CD8-positive, alpha-beta memory T cell (primary cell): ENCODE results near the gene FES. TPM values are rescaled to one million over a fixed set of nuclear protein-coding genes. Genes with fewer than 3 reads are reported as not detected.
A peak's percentile ranks its signal among the peaks of the same experiment; 100 is the strongest.

Experiments
- CTCF ChIA-PET: fragments of 350-600 bp; sonication (Branson Sonifier 250); formaldehyde crosslinking; loops from one replicate; lab custom pipeline; 2021; ENCODE audit warnings: antibody characterized with exemption; lab: Charles Lee
- POLR2A ChIA-PET: fragments of 350-600 bp; sonication (Branson Sonifier 250); formaldehyde crosslinking; loops from one replicate; lab custom pipeline; 2021; ENCODE audit warnings: antibody characterized with exemption; lab: Charles Lee
- DNase-seq, 5 donors: peaks; one replicate each; pipeline versions ENCODE4 v3.0.0 to v3.0.0-alpha.2; 2020 to 2022; ENCODE audit warnings: mixed read lengths in 1 of 5
- H3K27ac ChIP-seq: one replicate; pipeline ENCODE4 v1.7.0; 2013; ENCODE audit warnings: low read depth, mild to moderate bottlenecking, low read length, moderate library complexity
- H3K27me3 ChIP-seq: 2 replicates; pipeline ENCODE4 v1.7.0; 2013; ENCODE audit warnings: low read length, mild to moderate bottlenecking; ENCODE audit not compliant: insufficient read depth, poor library complexity, severe bottlenecking
- H3K36me3 ChIP-seq: 2 replicates; pipeline ENCODE4 v1.7.0; 2013; ENCODE audit warnings: mild to moderate bottlenecking, low read length, moderate library complexity; ENCODE audit not compliant: insufficient read depth
- H3K4me1 ChIP-seq: 2 replicates; pipeline ENCODE4 v1.7.0; 2013; ENCODE audit warnings: mild to moderate bottlenecking, low read length, moderate library complexity; ENCODE audit not compliant: insufficient read depth
- H3K4me3 ChIP-seq: 2 replicates; pipeline ENCODE4 v1.7.0; 2013; ENCODE audit warnings: mild to moderate bottlenecking, low read length
- H3K9me3 ChIP-seq: 2 replicates; pipeline ENCODE4 v1.7.0; 2013; ENCODE audit warnings: mild to moderate bottlenecking, low read length
- H3K27ac Mint-ChIP-seq, 8 donors: one replicate each; pipeline ENCODE4 v1.8.0; 2020 to 2021; ENCODE audit warnings: mixed read lengths in 8 of 8, mild to moderate bottlenecking in 6 of 8, inconsistent platforms in 3 of 8, moderate library complexity in 3 of 8
- H3K27me3 Mint-ChIP-seq, 2 donors: one replicate each; pipeline ENCODE4 v1.8.0; 2020 to 2021; ENCODE audit warnings: mixed read lengths in 2 of 2, mild to moderate bottlenecking in 1 of 2, moderate library complexity in 1 of 2
- H3K36me3 Mint-ChIP-seq, 3 donors: one replicate each; pipeline ENCODE4 v1.8.0; 2020 to 2021; ENCODE audit warnings: mixed read lengths in 3 of 3, inconsistent platforms in 1 of 3, mild to moderate bottlenecking in 1 of 3
- H3K4me1 Mint-ChIP-seq, 3 donors: one replicate each; pipeline ENCODE4 v1.8.0; 2020 to 2021; ENCODE audit warnings: mixed read lengths in 3 of 3, inconsistent platforms in 1 of 3, mild to moderate bottlenecking in 1 of 3
- H3K4me3 Mint-ChIP-seq, 7 donors: one replicate each; pipeline ENCODE4 v1.8.0; 2020 to 2021; ENCODE audit warnings: mixed read lengths in 7 of 7, mild to moderate bottlenecking in 6 of 7, moderate library complexity in 4 of 7, inconsistent platforms in 2 of 7
- H3K9me3 Mint-ChIP-seq, 5 donors: one replicate each; pipeline ENCODE4 v1.8.0; 2020 to 2022; ENCODE audit warnings: mixed read lengths in 5 of 5, mild to moderate bottlenecking in 3 of 5, moderate library complexity in 2 of 5, inconsistent platforms in 1 of 5
- polyA plus RNA-seq: library from polyadenylated mRNA; unstranded; fragments of 300-500 nt; fragmentation: Illumina TruSeq; gene quantifications from one replicate; pipeline ENCODE4 v1.2.3, GENCODE V29; 2021
- total RNA-seq, 2 experiments: library from RNA; stranded (reverse); gene quantifications; one replicate each; pipeline ENCODE4 v1.2.3, GENCODE V29; 2021

Gene FES
- total and polyA plus RNA-seq, 3 experiments from 2014 or later: 0.28 to 2.6 (median 2.5) TPM

DNA sequence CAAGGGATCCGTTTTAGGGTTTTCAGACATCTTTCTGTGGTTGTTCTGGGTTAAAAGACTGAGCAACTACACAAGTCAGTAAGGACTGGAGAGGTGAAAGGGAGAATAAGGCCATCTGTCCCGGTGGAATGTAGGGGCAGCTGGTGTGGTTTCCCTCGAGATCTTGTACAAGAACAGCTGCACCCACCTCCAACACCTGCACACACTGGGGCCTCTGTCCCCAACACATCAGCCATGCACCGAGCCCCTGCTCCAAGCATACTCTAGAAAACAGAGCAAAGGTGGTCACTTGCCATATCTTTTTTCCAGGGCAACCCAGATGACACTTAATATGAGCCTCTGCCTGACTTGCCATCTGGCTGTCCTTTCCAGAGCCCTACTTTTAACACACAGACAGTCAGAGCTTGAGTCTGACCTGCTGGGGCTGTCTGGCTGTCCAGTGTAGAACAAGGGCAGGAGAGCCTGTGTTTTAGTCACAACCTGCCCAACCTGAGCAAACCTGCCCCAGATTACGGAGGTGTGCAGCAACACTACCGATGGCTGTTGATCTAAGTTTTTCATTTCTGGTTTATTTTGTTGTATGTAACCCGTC is 31.0 kb downstream of the FES start:
- Mint-ChIP-seq H3K27ac (peak overlapping the region in 3 of 8 donors; percentile 32 to 83 (median 75)), H3K36me3 (peaks cover 4 to 98% (median 21%) of the 10 kb centered on the region in 3 donors), H3K4me3 (no peak overlapping the region), H3K27me3 (peaks cover 0 to 4% of the 10 kb centered on the region in 2 donors), H3K9me3 (no peaks in the 10 kb centered on the region), H3K4me1 (no peaks in the 10 kb centered on the region)
- ChIA-PET CTCF (interaction anchor here (1.9 to 2.5 kb wide), 2 partner anchors 13 to 17 kb away, joined by 9 to 13 read pairs; partner anchors contain the start of genes HDDC3 and MAN2A2), POLR2A (interaction anchor here (1.3 to 2.0 kb wide), 2 partner anchors 15 to 16 kb away, joined by 4 read pairs; no protein-coding TSS in a partner anchor)
- no peak overlapping the region for H3K4me3 ChIP-seq
- DNase-seq: no peak
- H3K9me3 ChIP-seq: no peaks in the 10 kb centered on the region
- H3K4me1 ChIP-seq: no peaks in the 10 kb centered on the region
- no peaks in the 10 kb centered on the region for H3K27me3 ChIP-seq
- peaks cover 82% of the 10 kb centered on the region for H3K36me3 ChIP-seq
- H3K27ac ChIP-seq: peak overlapping the region; percentile 65

DNA sequence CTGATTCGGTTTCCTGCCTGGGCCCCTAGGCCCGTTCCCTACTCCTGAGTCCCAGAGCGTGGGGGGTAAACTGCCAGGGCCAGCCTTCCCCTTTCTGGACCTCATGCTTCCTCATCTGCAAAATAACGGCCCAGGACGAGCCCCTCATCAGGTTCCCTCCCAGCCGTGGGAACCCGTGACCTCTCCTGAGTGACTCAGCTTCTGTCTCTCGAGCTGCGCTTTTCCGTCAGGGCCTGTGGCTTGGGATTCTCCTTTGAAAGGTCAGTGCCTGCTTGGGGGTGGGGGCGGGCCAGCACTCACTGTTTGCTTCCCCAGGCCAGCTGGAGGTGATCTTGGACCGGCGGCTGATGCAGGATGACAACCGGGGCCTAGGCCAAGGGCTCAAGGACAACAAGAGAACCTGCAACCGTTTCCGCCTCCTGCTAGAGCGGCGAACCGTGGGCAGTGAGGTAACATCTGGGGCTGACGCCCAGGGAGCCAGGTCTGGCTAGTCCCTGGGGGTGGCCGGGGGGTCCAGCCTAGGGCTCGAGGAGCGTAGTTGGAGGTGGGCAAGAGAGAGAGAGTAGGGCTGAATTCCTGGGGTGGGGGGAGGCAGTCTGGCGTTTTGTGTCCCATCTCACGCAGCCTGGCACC is 31.6 kb downstream of the FES start:
- POLR2A ChIA-PET: interaction anchor here (2.0 kb wide), 1 partner anchor 16 kb away, joined by 4 read pairs; no protein-coding TSS in a partner anchor
- Mint-ChIP-seq H3K4me1 (no peaks in the 10 kb centered on the region), H3K27ac (peak overlapping the region in 2 of 8 donors; percentile 32 to 83), H3K9me3 (no peaks in the 10 kb centered on the region), H3K36me3 (peaks cover 4 to 98% (median 22%) of the 10 kb centered on the region in 3 donors), H3K4me3 (no peak overlapping the region), H3K27me3 (peaks cover 0 to 4% of the 10 kb centered on the region in 2 donors)
- H3K4me1 ChIP-seq: no peaks in the 10 kb centered on the region
- DNase-seq: no peak
- H3K27ac ChIP-seq: peak overlapping the region; percentile 65
- CTCF ChIA-PET: no interaction called here
- no peaks in the 10 kb centered on the region for H3K27me3 ChIP-seq
- H3K36me3 ChIP-seq: peaks cover 82% of the 10 kb centered on the region
- no peaks in the 10 kb centered on the region for H3K9me3 ChIP-seq
- H3K4me3 ChIP-seq: no peak overlapping the region

DNA sequence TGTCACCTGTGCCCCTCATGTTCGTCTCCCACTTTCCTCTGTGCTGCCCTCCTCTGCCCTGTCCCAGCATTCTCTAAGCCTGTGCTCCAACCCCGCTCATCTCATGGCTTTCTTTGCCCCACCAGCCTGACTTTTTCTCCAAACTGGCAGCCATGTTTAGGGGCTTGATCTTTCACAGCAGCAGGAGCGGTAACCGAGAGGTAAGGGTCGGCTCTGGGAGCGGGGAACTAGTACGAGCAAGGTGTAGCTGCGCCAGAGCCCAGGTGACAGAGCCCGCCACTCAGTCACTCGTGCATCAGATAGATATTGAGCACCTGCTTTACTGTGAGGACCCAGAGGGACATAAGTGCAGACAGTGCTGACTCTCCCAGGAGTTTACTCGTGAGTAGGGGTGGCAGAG is 32.2 kb downstream of the FES start:
- Histone ChIP-seq H3K36me3 (peaks cover 79% of the 10 kb centered on the region), H3K27ac (peak overlapping the region; percentile 43), H3K4me1 (no peaks in the 10 kb centered on the region), H3K27me3 (no peaks in the 10 kb centered on the region), H3K4me3 (no peak overlapping the region), H3K9me3 (no peaks in the 10 kb centered on the region)
- no peaks in the 10 kb centered on the region for H3K9me3 Mint-ChIP-seq
- CTCF ChIA-PET: no interaction called here
- POLR2A ChIA-PET: no interaction called here
- no peaks in the 10 kb centered on the region for H3K4me1 Mint-ChIP-seq
- H3K36me3 Mint-ChIP-seq: peaks cover 4 to 97% (median 26%) of the 10 kb centered on the region in 3 donors
- peaks cover 0 to 4% of the 10 kb centered on the region in 2 donors for H3K27me3 Mint-ChIP-seq
- no peak overlapping the region for H3K27ac Mint-ChIP-seq
- no peak for DNase-seq
- no peak overlapping the region for H3K4me3 Mint-ChIP-seq

DNA sequence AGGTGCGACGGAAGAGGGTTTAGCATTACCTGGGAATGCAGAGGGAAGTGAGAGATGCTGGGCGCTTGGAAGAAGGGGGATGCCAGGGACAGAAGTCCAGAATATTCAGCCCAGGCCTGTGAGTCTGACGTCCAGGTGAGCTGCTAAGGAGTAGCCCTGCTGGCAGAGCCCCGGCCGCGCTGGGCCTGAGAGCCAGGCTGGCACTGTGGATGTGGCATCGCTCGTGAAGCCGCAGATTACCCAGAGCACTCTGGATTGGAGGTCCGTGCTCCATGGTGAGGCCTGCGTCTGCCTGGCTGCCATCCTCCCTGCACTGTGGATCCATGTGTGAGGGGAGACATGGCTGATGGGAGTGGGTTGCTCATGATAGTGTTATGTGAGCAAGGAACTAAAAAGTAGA is 33.3 kb downstream of the FES start:
- POLR2A ChIA-PET: no interaction called here
- H3K4me3 Mint-ChIP-seq: no peak overlapping the region

DNA sequence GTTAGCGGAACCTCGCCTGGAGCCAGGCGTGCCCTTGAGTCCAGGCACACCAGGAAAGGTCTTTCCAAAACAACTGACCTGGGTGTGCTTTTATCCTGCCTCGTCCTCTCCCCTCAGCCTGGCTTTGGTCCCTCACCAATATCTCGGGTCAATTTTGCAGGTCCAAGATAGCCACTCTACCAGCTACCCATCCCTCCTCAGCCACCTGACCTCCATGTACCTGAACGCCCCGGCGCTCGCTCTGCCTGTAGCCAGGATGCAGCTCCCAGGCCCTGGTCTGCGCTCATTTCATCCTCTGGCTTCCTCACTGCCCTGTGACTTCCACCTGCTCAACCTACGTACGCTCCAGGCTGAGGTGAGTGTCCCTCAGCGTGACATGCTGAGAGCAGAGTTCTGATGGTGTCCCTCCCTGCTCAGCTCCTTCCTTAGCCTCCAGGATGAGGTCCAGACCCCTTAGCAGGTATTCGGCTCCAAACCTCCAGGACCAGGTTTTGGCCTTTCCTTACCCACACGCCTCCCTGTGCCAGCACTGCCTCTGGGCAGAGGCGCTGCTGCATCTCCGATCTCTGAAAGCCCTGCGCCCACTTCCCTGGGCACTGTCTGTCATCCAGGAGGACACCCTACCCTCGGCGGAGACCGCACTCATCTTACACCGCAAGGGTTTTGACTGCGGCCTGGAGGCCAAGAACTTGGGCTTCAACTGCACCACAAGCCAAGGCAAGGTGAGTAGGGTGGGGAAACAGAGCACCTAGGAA is 33.9 kb downstream of the FES start:
- Histone ChIP-seq H3K27me3 (no peaks in the 10 kb centered on the region), H3K27ac (no peak overlapping the region), H3K4me1 (no peaks in the 10 kb centered on the region), H3K9me3 (no peaks in the 10 kb centered on the region), H3K36me3 (peaks cover 62% of the 10 kb centered on the region), H3K4me3 (no peak overlapping the region)
- Mint-ChIP-seq H3K27ac (peak overlapping the region in 1 of 8 donors; percentile 13), H3K4me3 (no peak overlapping the region), H3K27me3 (peaks cover 0 to 4% of the 10 kb centered on the region in 2 donors), H3K36me3 (peaks cover 4 to 85% (median 23%) of the 10 kb centered on the region in 3 donors), H3K4me1 (peaks cover 0 to 8% (median 0%) of the 10 kb centered on the region in 3 donors), H3K9me3 (no peaks in the 10 kb centered on the region)
- no peak for DNase-seq
- POLR2A ChIA-PET: no interaction called here
- CTCF ChIA-PET: interaction anchor here (0.8 to 2.1 kb wide), 6 partner anchors 12 to 32 kb away, joined by 3 to 5 read pairs (median 3); partner anchors contain the start of gene HDDC3

More for the DNA sequence above, 33.3 kb downstream of the FES start:
- H3K27ac ChIP-seq: no peak overlapping the region
- peaks cover 68% of the 10 kb centered on the region for H3K36me3 ChIP-seq
- no peak for DNase-seq
- H3K27me3 Mint-ChIP-seq: peaks cover 0 to 4% of the 10 kb centered on the region in 2 donors
- no peaks in the 10 kb centered on the region for H3K4me1 ChIP-seq
- CTCF ChIA-PET: interaction anchor here (0.9 to 2.1 kb wide), 3 partner anchors 15 to 17 kb away, joined by 3 to 5 read pairs (median 4); partner anchors contain the start of gene HDDC3
- H3K9me3 ChIP-seq: no peaks in the 10 kb centered on the region
- no peaks in the 10 kb centered on the region for H3K9me3 Mint-ChIP-seq
- H3K27ac Mint-ChIP-seq: no peak overlapping the region
- H3K4me3 ChIP-seq: no peak overlapping the region
- no peaks in the 10 kb centered on the region for H3K27me3 ChIP-seq
- H3K4me1 Mint-ChIP-seq: peaks cover 0 to 4% (median 0%) of the 10 kb centered on the region in 3 donors
- peaks cover 4 to 92% (median 26%) of the 10 kb centered on the region in 3 donors for H3K36me3 Mint-ChIP-seq

DNA sequence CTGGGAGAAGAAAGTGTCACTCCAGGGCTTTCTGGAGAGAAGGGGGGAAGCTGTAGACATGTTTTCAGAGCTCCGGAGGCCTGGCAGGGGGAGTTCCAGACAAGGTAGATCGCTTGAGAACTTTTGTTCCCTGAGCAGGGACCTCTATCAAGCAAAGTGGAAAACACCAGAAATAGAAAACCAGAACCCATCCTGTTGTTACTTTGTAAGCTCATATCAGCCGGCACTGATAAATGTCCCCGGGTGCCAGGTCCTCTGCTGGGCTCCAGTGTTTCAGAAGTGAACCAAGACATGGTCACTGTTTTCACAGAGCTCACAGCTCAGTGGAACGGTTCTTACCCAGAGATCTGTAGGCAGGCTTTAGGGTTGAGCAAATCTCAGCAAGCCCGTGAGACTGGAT is 34.5 kb downstream of the FES start:
- no peak overlapping the region for H3K4me3 Mint-ChIP-seq
- Histone ChIP-seq H3K27ac (no peak overlapping the region), H3K36me3 (peaks cover 56% of the 10 kb centered on the region), H3K4me3 (no peak overlapping the region), H3K4me1 (no peaks in the 10 kb centered on the region), H3K27me3 (no peaks in the 10 kb centered on the region), H3K9me3 (no peaks in the 10 kb centered on the region)
- DNase-seq: no peak
- H3K27me3 Mint-ChIP-seq: peaks cover 0 to 4% of the 10 kb centered on the region in 2 donors
- peaks cover 0 to 8% (median 0%) of the 10 kb centered on the region in 3 donors for H3K4me1 Mint-ChIP-seq
- H3K27ac Mint-ChIP-seq: no peak overlapping the region
- H3K9me3 Mint-ChIP-seq: no peaks in the 10 kb centered on the region
- peaks cover 4 to 79% (median 21%) of the 10 kb centered on the region in 3 donors for H3K36me3 Mint-ChIP-seq
- ChIA-PET CTCF (interaction anchor here (0.8 to 2.1 kb wide), 5 partner anchors 13 to 33 kb away, joined by 3 to 5 read pairs (median 3); partner anchors contain the start of gene HDDC3), POLR2A (no interaction called here)

DNA sequence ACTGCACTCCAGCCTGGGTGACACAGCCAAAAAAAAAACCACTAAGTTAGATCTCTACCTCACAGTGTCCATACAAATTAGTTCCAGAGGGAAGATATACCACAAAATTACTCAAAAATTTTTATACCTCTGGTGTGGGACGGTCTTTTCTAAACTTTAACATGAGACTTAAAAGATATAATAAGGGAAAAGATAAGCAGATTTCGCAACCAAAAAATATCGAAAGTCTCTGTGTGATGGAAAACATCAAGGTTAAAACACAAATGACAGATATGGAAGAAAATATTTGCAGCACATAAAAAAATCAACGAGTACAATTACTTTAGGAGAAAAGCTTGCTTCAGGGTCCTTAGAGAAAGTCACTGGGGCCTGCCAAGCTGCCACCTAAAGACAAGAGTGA is 37.6 kb downstream of the FES start:
- ChIA-PET CTCF (interaction anchor here (1.8 to 4.2 kb wide), 2 partner anchors 10 to 19 kb away, joined by 5 to 32 read pairs; partner anchors contain the start of genes HDDC3 and MAN2A2), POLR2A (no interaction called here)
- no peaks in the 10 kb centered on the region for H3K27me3 ChIP-seq
- peaks cover 0 to 3% of the 10 kb centered on the region in 2 donors for H3K27me3 Mint-ChIP-seq
- peaks cover 4 to 48% (median 17%) of the 10 kb centered on the region in 3 donors for H3K36me3 Mint-ChIP-seq
- H3K4me1 ChIP-seq: no peaks in the 10 kb centered on the region
- peaks cover 0 to 8% (median 0%) of the 10 kb centered on the region in 3 donors for H3K4me1 Mint-ChIP-seq
- peak overlapping the region in 1 of 8 donors; percentile 30 for H3K27ac Mint-ChIP-seq
- no peaks in the 10 kb centered on the region for H3K9me3 ChIP-seq
- no peak overlapping the region for H3K27ac ChIP-seq
- no peaks in the 10 kb centered on the region for H3K9me3 Mint-ChIP-seq
- no peak overlapping the region for H3K4me3 ChIP-seq
- H3K36me3 ChIP-seq: peaks cover 40% of the 10 kb centered on the region
- H3K4me3 Mint-ChIP-seq: no peak overlapping the region
- no peak for DNase-seq
